Measurements from ENCODE around the gene NFATC2IP. TPM values are rescaled to one million over a fixed set of nuclear protein-coding genes. Genes with fewer than 3 reads are reported as not detected.

The NFATC2IP gene
- total and polyA plus RNA-seq, 9 of the 15 experiments (the other 6 are each of a cell fraction or from before 2014, with no cell fraction given), result 15.6 to 106 (median 46.9) TPM

DNA sequence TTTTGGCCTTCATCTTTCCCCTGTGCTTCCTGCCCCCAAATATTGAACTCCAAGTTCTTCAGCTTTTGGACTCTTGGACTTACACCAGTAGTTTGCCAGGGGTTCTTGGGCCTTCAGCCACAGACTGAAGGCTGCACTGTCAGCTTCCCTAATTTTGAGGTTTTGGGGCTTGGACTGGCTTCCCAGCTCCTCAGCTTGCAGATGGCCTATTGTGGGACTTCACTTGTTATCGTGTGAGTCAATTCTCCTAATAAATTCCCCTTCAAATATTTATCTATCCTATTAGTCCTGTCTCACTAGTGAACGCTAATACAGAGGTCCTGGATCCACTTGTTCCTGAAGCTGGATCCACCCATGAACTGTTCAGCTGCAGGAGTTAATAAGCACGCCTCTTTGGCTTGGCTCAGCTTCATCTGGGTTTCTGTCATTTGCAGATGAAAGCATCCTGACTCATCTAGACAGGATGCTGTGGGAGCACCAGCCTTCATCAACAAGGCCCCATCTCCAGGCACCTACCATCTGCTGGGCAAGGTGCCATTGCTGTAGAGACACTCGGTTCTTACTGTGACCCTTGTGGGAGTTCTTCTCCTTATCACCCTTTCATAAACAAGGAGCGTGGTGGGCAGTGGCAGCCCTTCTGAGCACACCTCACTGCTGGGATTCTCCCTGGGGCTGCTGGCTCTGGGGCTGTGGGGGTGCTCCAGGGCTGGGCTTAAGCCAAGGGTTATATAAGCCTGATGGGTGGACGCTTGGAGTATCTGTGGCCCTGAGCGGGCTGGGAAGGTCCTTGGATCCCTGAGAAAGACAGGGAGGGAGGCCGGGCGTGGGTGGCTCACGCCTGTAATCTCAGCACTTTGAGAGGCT, 57.2 kb downstream of the NFATC2IP start (continued):
- TF ChIP-seq, protein P1, sequence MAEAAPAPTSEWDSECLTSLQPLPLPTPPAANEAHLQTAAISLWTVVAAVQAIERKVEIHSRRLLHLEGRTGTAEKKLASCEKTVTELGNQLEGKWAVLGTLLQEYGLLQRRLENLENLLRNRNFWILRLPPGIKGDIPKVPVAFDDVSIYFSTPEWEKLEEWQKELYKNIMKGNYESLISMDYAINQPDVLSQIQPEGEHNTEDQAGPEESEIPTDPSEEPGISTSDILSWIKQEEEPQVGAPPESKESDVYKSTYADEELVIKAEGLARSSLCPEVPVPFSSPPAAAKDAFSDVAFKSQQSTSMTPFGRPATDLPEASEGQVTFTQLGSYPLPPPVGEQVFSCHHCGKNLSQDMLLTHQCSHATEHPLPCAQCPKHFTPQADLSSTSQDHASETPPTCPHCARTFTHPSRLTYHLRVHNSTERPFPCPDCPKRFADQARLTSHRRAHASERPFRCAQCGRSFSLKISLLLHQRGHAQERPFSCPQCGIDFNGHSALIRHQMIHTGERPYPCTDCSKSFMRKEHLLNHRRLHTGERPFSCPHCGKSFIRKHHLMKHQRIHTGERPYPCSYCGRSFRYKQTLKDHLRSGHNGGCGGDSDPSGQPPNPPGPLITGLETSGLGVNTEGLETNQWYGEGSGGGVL (CRISPR knock-in tag; IDR thresholded peaks at IDR 0.05), result no peak
- TF ChIP-seq, protein P2, sequence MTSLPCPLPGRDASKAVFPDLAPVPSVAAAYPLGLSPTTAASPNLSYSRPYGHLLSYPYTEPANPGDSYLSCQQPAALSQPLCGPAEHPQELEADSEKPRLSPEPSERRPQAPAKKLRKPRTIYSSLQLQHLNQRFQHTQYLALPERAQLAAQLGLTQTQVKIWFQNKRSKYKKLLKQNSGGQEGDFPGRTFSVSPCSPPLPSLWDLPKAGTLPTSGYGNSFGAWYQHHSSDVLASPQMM (CRISPR knock-in tag; IDR thresholded peaks at IDR 0.05), result no peak
- TF ChIP-seq MECOM (CRISPR knock-in tag; IDR thresholded peaks at IDR 0.05) (no peak), POU5F1 (IDR thresholded peaks at IDR 0.05; ENCODE audit: borderline replicate concordance, low read depth, low read length, partially characterized antibody) (no peak), ZNF561 (CRISPR knock-in tag; conservative IDR thresholded peaks at IDR 0.05) (no peak), POLR3A (IDR thresholded peaks at IDR 0.05; ENCODE audit: borderline replicate concordance, extremely low read depth, insufficient read depth, insufficient read length) (no peak), HNRNPLL (IDR thresholded peaks at IDR 0.05; ENCODE audit: low read depth, low read length, poor library complexity, severe bottlenecking) (no peak), GTF2E2 (tag; IDR thresholded peaks at IDR 0.05) (no peak), ZNF77 (CRISPR knock-in tag; IDR thresholded peaks at IDR 0.05) (no peak), KDM5B (IDR thresholded peaks at IDR 0.05; ENCODE audit: insufficient replicate concordance, low read depth, low read length) (no peak), ZNF23 (CRISPR knock-in tag; IDR thresholded peaks at IDR 0.05) (no peak), CHCHD3 (CRISPR knock-in tag; IDR thresholded peaks at IDR 0.05) (no peak), PPARD (CRISPR knock-in tag; IDR thresholded peaks at IDR 0.05) (no peak), HDAC1 (IDR thresholded peaks at IDR 0.05) (no peak; a peak in 1 of 4 replicates)
- TF ChIP-seq, protein P3, sequence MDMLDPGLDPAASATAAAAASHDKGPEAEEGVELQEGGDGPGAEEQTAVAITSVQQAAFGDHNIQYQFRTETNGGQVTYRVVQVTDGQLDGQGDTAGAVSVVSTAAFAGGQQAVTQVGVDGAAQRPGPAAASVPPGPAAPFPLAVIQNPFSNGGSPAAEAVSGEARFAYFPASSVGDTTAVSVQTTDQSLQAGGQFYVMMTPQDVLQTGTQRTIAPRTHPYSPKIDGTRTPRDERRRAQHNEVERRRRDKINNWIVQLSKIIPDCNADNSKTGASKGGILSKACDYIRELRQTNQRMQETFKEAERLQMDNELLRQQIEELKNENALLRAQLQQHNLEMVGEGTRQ (CRISPR knock-in tag; IDR thresholded peaks at IDR 0.05), result no peak
- TF ChIP-seq, protein P4, sequence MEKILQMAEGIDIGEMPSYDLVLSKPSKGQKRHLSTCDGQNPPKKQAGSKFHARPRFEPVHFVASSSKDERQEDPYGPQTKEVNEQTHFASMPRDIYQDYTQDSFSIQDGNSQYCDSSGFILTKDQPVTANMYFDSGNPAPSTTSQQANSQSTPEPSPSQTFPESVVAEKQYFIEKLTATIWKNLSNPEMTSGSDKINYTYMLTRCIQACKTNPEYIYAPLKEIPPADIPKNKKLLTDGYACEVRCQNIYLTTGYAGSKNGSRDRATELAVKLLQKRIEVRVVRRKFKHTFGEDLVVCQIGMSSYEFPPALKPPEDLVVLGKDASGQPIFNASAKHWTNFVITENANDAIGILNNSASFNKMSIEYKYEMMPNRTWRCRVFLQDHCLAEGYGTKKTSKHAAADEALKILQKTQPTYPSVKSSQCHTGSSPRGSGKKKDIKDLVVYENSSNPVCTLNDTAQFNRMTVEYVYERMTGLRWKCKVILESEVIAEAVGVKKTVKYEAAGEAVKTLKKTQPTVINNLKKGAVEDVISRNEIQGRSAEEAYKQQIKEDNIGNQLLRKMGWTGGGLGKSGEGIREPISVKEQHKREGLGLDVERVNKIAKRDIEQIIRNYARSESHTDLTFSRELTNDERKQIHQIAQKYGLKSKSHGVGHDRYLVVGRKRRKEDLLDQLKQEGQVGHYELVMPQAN (IDR thresholded peaks at IDR 0.05; ENCODE audit: borderline replicate concordance), result no peak
- TF ChIP-seq, protein P5, sequence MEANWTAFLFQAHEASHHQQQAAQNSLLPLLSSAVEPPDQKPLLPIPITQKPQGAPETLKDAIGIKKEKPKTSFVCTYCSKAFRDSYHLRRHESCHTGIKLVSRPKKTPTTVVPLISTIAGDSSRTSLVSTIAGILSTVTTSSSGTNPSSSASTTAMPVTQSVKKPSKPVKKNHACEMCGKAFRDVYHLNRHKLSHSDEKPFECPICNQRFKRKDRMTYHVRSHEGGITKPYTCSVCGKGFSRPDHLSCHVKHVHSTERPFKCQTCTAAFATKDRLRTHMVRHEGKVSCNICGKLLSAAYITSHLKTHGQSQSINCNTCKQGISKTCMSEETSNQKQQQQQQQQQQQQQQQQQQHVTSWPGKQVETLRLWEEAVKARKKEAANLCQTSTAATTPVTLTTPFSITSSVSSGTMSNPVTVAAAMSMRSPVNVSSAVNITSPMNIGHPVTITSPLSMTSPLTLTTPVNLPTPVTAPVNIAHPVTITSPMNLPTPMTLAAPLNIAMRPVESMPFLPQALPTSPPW (CRISPR knock-in tag; IDR thresholded peaks at IDR 0.05), result 0 out of 2 replicates have a peak, but pooled peaks have one; percentile 11
- TF ChIP-seq, protein P6, sequence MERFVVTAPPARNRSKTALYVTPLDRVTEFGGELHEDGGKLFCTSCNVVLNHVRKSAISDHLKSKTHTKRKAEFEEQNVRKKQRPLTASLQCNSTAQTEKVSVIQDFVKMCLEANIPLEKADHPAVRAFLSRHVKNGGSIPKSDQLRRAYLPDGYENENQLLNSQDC (CRISPR knock-in tag; IDR thresholded peaks at IDR 0.05), result no peak

Data from K562 (cell line).